Epithelial cell of esophagus (primary cell): ENCODE measurements around the gene CA10.

Source experiments
- DNase-seq: peaks from one replicate; pipeline ENCODE4 v3.0.0; 2010; ENCODE audit warnings: low read depth
- H3K4me3 ChIP-seq: 2 replicates; pipeline ENCODE4 v1.5.1; 2011; ENCODE audit warnings: mild to moderate bottlenecking, low read length, control low read depth
- CTCF ChIP-seq: IDR thresholded peaks from 2 replicates; pipeline ENCODE4 v1.5.1; 2011; ENCODE audit warnings: low read depth, mild to moderate bottlenecking, low read length, control low read depth, inconsistent platforms; ENCODE audit not compliant: insufficient read depth; ENCODE audit errors: missing control alignments

The CA10 gene

GRCh38 chr17:51833045-51833444, 325.5 kb downstream of the CA10 start:
- H3K4me3 ChIP-seq: no peak overlapping the region
- TF ChIP-seq CTCF: no peak
- DNase-seq: no peak

GRCh38 chr17:51830886-51831285, 327.6 kb downstream of the CA10 start:
- no peak overlapping the region for H3K4me3 ChIP-seq
- TF ChIP-seq CTCF: no peak
- no peak for DNase-seq

GRCh38 chr17:51830451-51830850, 328.1 kb downstream of the CA10 start:
- TF ChIP-seq CTCF: no peak
- H3K4me3 ChIP-seq: no peak overlapping the region
- no peak for DNase-seq

GRCh38 chr17:51828901-51829300, 329.6 kb downstream of the CA10 start:
- DNase-seq: no peak
- H3K4me3 ChIP-seq: no peak overlapping the region
- TF ChIP-seq CTCF: no peak

GRCh38 chr17:51827140-51827539, 331.4 kb downstream of the CA10 start:
- DNase-seq: no peak
- no peak for TF ChIP-seq CTCF
- H3K4me3 ChIP-seq: no peak overlapping the region

GRCh38 chr17:51820766-51821165, 337.7 kb downstream of the CA10 start:
- DNase-seq: no peak
- TF ChIP-seq CTCF: no peak
- no peak overlapping the region for H3K4me3 ChIP-seq

GRCh38 chr17:51820252-51820651, 338.3 kb downstream of the CA10 start:
- peak; percentile 49 for DNase-seq
- no peak overlapping the region for H3K4me3 ChIP-seq
- TF ChIP-seq CTCF: no peak
